Fibroblast of pulmonary artery (primary cell): ENCODE measurements around the gene ADGRL1.
"Not testable (repeated sequence)": the region's sequence is repeated elsewhere in the genome, so short reads cannot be mapped to it uniquely, and the experiment has no call there.

Experiments used
- DNase-seq: peaks from one replicate; pipeline ENCODE4 v3.0.0-alpha.2; 2010; ENCODE audit warnings: low read depth
- H3K4me3 ChIP-seq: replicated peaks from 2 replicates; pipeline ENCODE4 v1.5.1; 2011; ENCODE audit warnings: low read depth, mild to moderate bottlenecking, control low read depth, low read length, moderate library complexity
- CTCF ChIP-seq: IDR thresholded peaks from 2 replicates; pipeline ENCODE4 v1.5.1; 2011; ENCODE audit warnings: mild to moderate bottlenecking, control low read depth, low read length, inconsistent platforms; ENCODE audit errors: missing control alignments

The ADGRL1 gene

GRCh38 chr19:14187561-14187960 lies 18.4 kb downstream of the ADGRL1 start:
- TF ChIP-seq CTCF = no peak
- H3K4me3 ChIP-seq = no peak overlapping the region
- DNase-seq = no peak

- H3K4me3 ChIP-seq, DNase-seq: not testable (repeated sequence)
Observed at GRCh38 chr19:14186684-14187083, 19.3 kb downstream of the ADGRL1 start.

GRCh38 chr19:14185691-14186090 lies 20.3 kb downstream of the ADGRL1 start:
- H3K4me3 ChIP-seq, DNase-seq: not testable (repeated sequence)

- no peak for TF ChIP-seq CTCF
- no peak overlapping the region for H3K4me3 ChIP-seq
- no peak for DNase-seq
Observed at GRCh38 chr19:14185158-14185557, 20.8 kb downstream of the ADGRL1 start.

- no peak for DNase-seq
- no peak for TF ChIP-seq CTCF
- no peak overlapping the region for H3K4me3 ChIP-seq
Observed at GRCh38 chr19:14183741-14184350, 22.1 kb downstream of the ADGRL1 start.

GRCh38 chr19:14182476-14182875 lies 23.5 kb downstream of the ADGRL1 start:
- H3K4me3 ChIP-seq = no peak overlapping the region
- no peak for DNase-seq
- no peak for TF ChIP-seq CTCF

- TF ChIP-seq CTCF = no peak
- H3K4me3 ChIP-seq = no peak overlapping the region
- DNase-seq = no peak
Observed at GRCh38 chr19:14181906-14182305, 24.1 kb downstream of the ADGRL1 start.

- H3K4me3 ChIP-seq, DNase-seq: not testable (repeated sequence)
Observed at GRCh38 chr19:14181199-14181598, 24.8 kb downstream of the ADGRL1 start.
